Measurements from ENCODE around the gene CALCOCO2. TPM values are rescaled to one million over a fixed set of nuclear protein-coding genes. Genes with fewer than 3 reads are reported as not detected.

Gene CALCOCO2
- total and polyA plus RNA-seq, 4 donors: 80.3 to 171 (median 156) TPM

DNA sequence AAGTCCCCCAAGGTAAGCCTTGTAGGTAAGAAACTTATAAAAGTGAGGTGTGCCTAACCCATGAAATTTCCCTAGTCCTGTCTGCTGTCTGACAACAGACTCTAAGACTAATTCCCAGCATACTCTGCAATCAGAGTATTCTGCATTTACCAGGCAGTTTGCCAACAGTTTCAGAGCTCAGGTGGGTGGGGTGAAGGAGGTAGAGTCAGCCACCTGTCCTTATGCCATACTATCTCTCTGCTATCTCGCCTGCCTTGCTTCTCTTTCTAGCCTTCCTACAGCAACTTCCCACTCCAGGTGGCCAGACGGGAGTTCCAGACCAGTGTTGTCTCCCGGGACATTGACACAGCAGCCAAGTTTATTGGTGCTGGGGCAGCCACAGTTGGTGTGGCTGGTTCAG is 64.1 kb downstream of the CALCOCO2 start:
- WGBS, 2 donors: 70 to 89% methylated on average over 3 of the region's 3 CpGs
- Histone ChIP-seq H3K4me3 (ENCODE audit: low read length in 2 of 2) (no peak overlapping the region), H3K36me3 (ENCODE audit: control insufficient read depth in 1 of 2, insufficient read depth in 2 of 2, low read length in 1 of 2) (peaks cover 0 to 2% of the 10 kb centered on the region in 2 donors), H3K27me3 (ENCODE audit: control insufficient read depth in 1 of 2, insufficient read depth in 2 of 2, low read length in 1 of 2) (no peaks in the 10 kb centered on the region), H3K27ac (ENCODE audit: low read depth in 1 of 2, low read length in 2 of 2) (no peak overlapping the region), H3K4me1 (ENCODE audit: control insufficient read depth in 1 of 2, insufficient read depth in 2 of 2, low read length in 2 of 2) (no peaks in the 10 kb centered on the region), H3K9me3 (ENCODE audit: control insufficient read depth, low read length) (no peaks in the 10 kb centered on the region)
- ATAC-seq (ENCODE audit: low FRiP score) (no peak), DNase-seq (peak in 1 of 2 donors; percentile 33)
- intact Hi-C loops (cut with DNase I): loop anchor here in 1 of 2 donors (5.0 kb wide), 2 partner anchors 122 to 137 kb away; no protein-coding TSS in a partner anchor

DNA sequence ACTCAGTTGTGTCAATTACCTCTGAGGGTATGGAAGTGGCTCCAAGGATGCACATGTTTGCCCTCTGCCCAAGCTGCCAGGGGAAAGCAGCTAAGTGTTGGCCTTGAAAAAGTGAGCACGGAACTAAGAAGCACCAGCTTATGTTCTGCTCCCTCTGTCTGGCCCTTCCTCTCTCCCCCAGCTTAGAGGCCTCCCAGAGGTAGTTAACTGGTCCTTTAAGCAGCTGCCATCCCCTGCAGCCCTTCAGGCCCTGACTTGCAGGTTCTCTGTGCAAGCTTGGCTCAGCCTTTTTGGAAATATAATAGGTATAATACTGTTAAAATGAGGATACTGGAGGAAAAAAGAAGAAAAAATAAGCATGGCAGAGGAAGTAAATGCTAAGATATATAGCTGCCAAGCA is 70.4 kb downstream of the CALCOCO2 start:
- no peak for ATAC-seq (ENCODE audit: low FRiP score)
- no peaks in the 10 kb centered on the region for H3K4me1 ChIP-seq (ENCODE audit: control insufficient read depth in 1 of 2, insufficient read depth in 2 of 2, low read length in 2 of 2)
- H3K4me3 ChIP-seq (ENCODE audit: low read length in 2 of 2): no peak overlapping the region
- WGBS, 2 donors: 65 to 72% methylated on average over 1 of the region's 1 CpG
- no peaks in the 10 kb centered on the region for H3K27me3 ChIP-seq (ENCODE audit: control insufficient read depth in 1 of 2, insufficient read depth in 2 of 2, low read length in 1 of 2)
- H3K9me3 ChIP-seq (ENCODE audit: control insufficient read depth, low read length): no peaks in the 10 kb centered on the region
- peak in 1 of 2 donors; percentile 24 for DNase-seq
- intact Hi-C loops (cut with DNase I): no loop called here
- H3K36me3 ChIP-seq (ENCODE audit: control insufficient read depth in 1 of 2, insufficient read depth in 2 of 2, low read length in 1 of 2): peaks cover 0 to 2% of the 10 kb centered on the region in 2 donors
- H3K27ac ChIP-seq (ENCODE audit: low read depth in 1 of 2, low read length in 2 of 2): no peak overlapping the region

DNA sequence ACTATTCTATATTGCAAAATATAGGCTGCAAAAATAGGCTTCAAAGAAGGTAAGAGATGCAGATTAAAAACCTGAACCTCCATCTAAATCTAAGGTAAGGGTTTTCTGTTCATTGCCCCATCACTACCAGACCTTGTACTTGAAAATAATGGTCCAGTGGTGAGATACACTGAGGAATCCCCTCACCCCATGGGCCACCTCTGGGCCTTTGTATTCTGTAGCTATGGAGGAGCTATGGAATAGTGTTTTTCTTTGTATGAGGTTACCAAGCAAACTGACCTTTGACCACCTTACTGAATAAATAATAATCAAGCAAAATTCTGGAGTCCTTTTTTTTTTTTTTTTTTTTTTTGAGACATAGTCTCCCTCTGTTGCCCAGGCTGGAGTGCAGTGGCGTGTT is 72.6 kb downstream of the CALCOCO2 start:
- Histone ChIP-seq H3K27ac (ENCODE audit: low read depth in 1 of 2, low read length in 2 of 2) (no peak overlapping the region), H3K36me3 (ENCODE audit: control insufficient read depth in 1 of 2, insufficient read depth in 2 of 2, low read length in 1 of 2) (no peaks in the 10 kb centered on the region), H3K27me3 (ENCODE audit: control insufficient read depth in 1 of 2, insufficient read depth in 2 of 2, low read length in 1 of 2) (no peaks in the 10 kb centered on the region), H3K4me3 (ENCODE audit: low read length in 2 of 2) (no peak overlapping the region), H3K4me1 (ENCODE audit: control insufficient read depth in 1 of 2, insufficient read depth in 2 of 2, low read length in 2 of 2) (no peaks in the 10 kb centered on the region), H3K9me3 (ENCODE audit: control insufficient read depth, low read length) (no peaks in the 10 kb centered on the region)
- ATAC-seq (ENCODE audit: low FRiP score): no peak
- peak in 1 of 2 donors; percentile 3 for DNase-seq
- intact Hi-C loops (cut with DNase I): no loop called here
- WGBS, 2 donors: 91 to 100% methylated on average over 1 of the region's 1 CpG

DNA sequence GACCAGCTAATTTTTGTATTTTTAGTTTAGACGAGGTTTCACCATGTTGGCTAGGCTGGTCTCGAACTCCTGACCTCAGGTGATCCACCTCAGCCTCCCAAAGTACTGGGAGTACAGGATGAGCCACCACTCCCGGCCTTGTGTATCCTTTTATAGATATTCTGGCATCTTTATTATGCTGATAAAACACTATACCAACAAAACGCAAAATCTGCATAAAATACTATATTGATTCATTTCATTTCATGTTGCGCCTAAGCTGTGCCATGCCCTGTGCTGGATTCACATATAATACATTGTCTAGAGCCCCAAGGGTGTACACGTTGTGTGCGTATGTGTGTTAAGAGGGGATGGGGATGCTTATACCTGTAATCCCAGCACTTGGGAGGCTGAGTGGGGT is 73.6 kb downstream of the CALCOCO2 start:
- DNase-seq (peak in 1 of 2 donors; percentile 1), ATAC-seq (ENCODE audit: low FRiP score) (no peak)
- no peaks in the 10 kb centered on the region for H3K9me3 ChIP-seq (ENCODE audit: control insufficient read depth, low read length)
- H3K4me1 ChIP-seq (ENCODE audit: control insufficient read depth in 1 of 2, insufficient read depth in 2 of 2, low read length in 2 of 2): no peaks in the 10 kb centered on the region
- intact Hi-C loops (cut with DNase I): no loop called here
- H3K27ac ChIP-seq (ENCODE audit: low read depth in 1 of 2, low read length in 2 of 2): no peak overlapping the region
- H3K4me3 ChIP-seq (ENCODE audit: low read length in 2 of 2): no peak overlapping the region
- H3K36me3 ChIP-seq (ENCODE audit: control insufficient read depth in 1 of 2, insufficient read depth in 2 of 2, low read length in 1 of 2): no peaks in the 10 kb centered on the region
- H3K27me3 ChIP-seq (ENCODE audit: control insufficient read depth in 1 of 2, insufficient read depth in 2 of 2, low read length in 1 of 2): no peaks in the 10 kb centered on the region
- 89 to 90% methylated on average over 7 of the region's 7 CpGs for WGBS, 2 donors

DNA sequence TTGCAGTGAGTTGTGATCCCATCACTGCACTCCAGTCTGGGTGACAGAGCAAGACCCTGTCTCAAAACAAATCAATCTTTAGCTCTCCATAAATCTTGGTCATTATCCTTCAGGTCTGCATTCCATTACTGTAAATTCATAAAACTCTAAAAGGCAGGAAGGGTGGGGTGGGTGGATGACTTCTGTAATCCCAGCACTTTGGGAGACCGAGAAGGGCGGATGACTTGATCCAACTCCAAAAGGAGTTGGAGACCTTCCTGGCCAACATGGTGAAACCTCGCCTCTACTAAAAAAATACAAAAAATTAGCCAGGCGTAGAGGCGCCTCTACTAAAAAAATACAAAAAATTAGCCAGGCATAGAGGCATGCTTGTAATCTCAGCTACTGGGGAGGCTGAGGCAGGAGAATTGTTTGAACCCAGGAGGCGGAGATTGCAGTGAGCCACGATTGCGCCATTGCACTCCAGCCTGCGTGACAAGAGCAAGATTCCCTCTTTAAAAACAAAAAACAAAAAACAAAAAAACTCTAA is 75.2 kb downstream of the CALCOCO2 start:
- no peak overlapping the region for H3K4me3 ChIP-seq (ENCODE audit: low read length in 2 of 2)
- H3K36me3 ChIP-seq (ENCODE audit: control insufficient read depth in 1 of 2, insufficient read depth in 2 of 2, low read length in 1 of 2): no peaks in the 10 kb centered on the region
- DNase-seq (no peak), ATAC-seq (ENCODE audit: low FRiP score) (no peak)
- H3K4me1 ChIP-seq (ENCODE audit: control insufficient read depth in 1 of 2, insufficient read depth in 2 of 2, low read length in 2 of 2): no peaks in the 10 kb centered on the region
- no peaks in the 10 kb centered on the region for H3K9me3 ChIP-seq (ENCODE audit: control insufficient read depth, low read length)
- intact Hi-C loops (cut with DNase I): loop anchor here in 1 of 2 donors (5.0 kb wide), 1 partner anchor 36 kb away; the partner anchor contains the start of gene SNF8
- no peaks in the 10 kb centered on the region for H3K27me3 ChIP-seq (ENCODE audit: control insufficient read depth in 1 of 2, insufficient read depth in 2 of 2, low read length in 1 of 2)
- H3K27ac ChIP-seq (ENCODE audit: low read depth in 1 of 2, low read length in 2 of 2): no peak overlapping the region
- 79 to 90% methylated on average over 9 of the region's 9 CpGs for WGBS, 2 donors

DNA sequence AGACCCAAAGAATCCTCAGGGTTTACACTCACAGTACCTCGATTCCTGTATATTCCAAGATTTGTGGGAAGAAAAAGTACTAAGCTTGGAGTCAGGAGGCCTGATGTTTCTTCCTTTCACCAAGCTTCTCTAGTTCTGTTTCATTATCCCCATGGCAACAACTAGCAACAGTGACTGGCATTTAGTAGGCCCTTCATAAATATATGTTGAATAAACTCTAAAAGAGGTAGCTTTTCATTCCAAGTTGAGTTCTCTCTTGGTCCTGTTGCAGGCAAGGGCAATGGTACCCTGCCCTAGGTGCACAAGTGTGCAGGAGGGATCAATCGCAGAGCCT is 76.8 kb downstream of the CALCOCO2 start:
- no peak for DNase-seq
- Histone ChIP-seq H3K4me3 (ENCODE audit: low read length in 2 of 2) (peak overlapping the region in 1 of 2 donors; percentile 15), H3K27ac (ENCODE audit: low read depth in 1 of 2, low read length in 2 of 2) (peak overlapping the region in 1 of 2 donors; percentile 64), H3K36me3 (ENCODE audit: control insufficient read depth in 1 of 2, insufficient read depth in 2 of 2, low read length in 1 of 2) (no peaks in the 10 kb centered on the region), H3K9me3 (ENCODE audit: control insufficient read depth, low read length) (no peaks in the 10 kb centered on the region), H3K4me1 (ENCODE audit: control insufficient read depth in 1 of 2, insufficient read depth in 2 of 2, low read length in 2 of 2) (no peaks in the 10 kb centered on the region), H3K27me3 (ENCODE audit: control insufficient read depth in 1 of 2, insufficient read depth in 2 of 2, low read length in 1 of 2) (no peaks in the 10 kb centered on the region)
- intact Hi-C loops (cut with DNase I): loop anchor here (1.0 to 5.0 kb wide), 3 partner anchors 15 to 35 kb away; partner anchors contain the start of genes ATP5MC1 (in 1 of the 2) and SNF8 (in 1 of the 2)
- WGBS, 2 donors: 30 to 32% methylated on average over 2 of the region's 2 CpGs
- no peak for ATAC-seq (ENCODE audit: low FRiP score)

DNA sequence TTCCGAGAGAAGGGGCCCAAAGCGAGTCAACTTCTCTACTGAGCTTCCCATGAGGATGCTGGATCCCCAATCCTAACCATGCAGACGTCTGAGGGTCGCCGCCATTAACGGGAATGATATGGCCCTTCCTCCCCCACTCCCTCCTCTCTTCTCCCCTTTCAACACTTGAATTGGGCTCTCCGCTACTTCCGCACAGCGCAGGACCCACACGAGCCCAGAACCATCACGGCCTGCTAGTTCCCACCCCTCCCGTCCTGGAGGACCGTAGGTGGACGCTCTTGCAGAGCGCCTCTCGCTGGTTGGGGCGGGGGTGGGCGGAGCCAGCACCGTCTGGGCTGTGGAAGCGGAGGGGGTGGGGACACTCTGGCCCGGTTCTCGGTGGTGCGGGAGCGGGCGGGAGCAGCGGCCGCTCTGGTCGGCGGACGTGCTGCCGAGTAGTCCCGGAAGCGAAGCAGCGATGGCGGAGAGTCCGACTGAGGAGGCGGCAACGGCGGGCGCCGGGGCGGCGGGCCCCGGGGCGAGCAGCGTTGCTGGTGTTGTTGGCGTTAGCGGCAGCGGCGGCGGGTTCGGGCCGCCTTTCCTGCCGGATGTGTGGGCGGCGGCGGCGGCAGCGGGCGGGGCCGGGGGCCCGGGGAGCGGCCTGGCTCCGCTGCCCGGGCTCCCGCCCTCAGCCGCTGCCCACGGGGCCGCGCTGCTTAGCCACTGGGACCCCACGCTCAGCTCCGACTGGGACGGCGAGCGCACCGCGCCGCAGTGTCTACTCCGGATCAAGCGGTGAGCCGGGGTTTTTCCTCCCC is 77.4 kb downstream of the CALCOCO2 start, which contains the start of gene UBE2Z:
TSS of gene UBE2Z (plus strand) at position 361 of the 797 bp plus-strand sequence. CDS start at position 458, 97 bp downstream.
- intact Hi-C loops (cut with DNase I): loop anchor here (1.0 to 5.0 kb wide), 3 partner anchors 16 to 34 kb away; partner anchors contain the start of genes ATP5MC1 (in 1 of the 2) and SNF8 (in 1 of the 2)
- WGBS, 2 donors: 0 to 1% methylated on average over 47 to 81 of the region's 81 CpGs
- H3K9me3 ChIP-seq (ENCODE audit: control insufficient read depth, low read length): no peaks in the 10 kb centered on the region
- no peaks in the 10 kb centered on the region for H3K27me3 ChIP-seq (ENCODE audit: control insufficient read depth in 1 of 2, insufficient read depth in 2 of 2, low read length in 1 of 2)
- H3K27ac ChIP-seq (ENCODE audit: low read depth in 1 of 2, low read length in 2 of 2): peak within 1 kb of the TSS; percentile 33 to 64
- H3K4me3 ChIP-seq (ENCODE audit: low read length in 2 of 2): peak within 1 kb of the TSS; percentile 71 to 98
- ATAC-seq (ENCODE audit: low FRiP score): peak; percentile 98
- no peaks in the 10 kb centered on the region for H3K4me1 ChIP-seq (ENCODE audit: control insufficient read depth in 1 of 2, insufficient read depth in 2 of 2, low read length in 2 of 2)
- H3K36me3 ChIP-seq (ENCODE audit: control insufficient read depth in 1 of 2, insufficient read depth in 2 of 2, low read length in 1 of 2): no peaks in the 10 kb centered on the region
- DNase-seq: peak; percentile 95 to 97

DNA sequence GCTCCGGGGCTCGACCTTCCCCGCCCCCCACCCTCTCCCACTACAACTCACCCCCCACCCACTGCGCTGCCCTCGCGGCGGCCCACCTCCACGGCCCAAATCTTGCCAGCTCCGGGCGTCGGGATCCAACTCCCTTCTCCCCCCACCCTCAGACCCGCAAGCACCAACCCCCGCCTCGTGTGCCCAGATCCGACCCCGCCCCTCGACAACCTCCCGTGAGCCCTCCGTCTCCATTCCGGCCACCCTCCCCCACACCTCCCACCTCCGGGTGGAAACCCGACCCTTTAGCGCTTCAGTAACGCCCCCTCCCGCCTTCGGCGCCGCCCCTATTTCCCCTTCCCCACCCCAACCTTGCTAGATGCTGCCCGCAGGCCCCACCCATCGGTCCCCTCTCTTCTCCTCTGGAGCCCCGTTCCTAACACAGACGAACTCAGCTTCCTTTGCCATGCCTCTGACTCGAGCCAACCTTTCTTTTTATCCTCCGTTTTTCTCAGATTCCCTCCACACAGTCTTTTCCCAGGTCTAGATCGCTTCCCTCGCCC is 78.1 kb downstream of the CALCOCO2 start:
- Histone ChIP-seq H3K4me1 (ENCODE audit: control insufficient read depth in 1 of 2, insufficient read depth in 2 of 2, low read length in 2 of 2) (no peaks in the 10 kb centered on the region), H3K27me3 (ENCODE audit: control insufficient read depth in 1 of 2, insufficient read depth in 2 of 2, low read length in 1 of 2) (no peaks in the 10 kb centered on the region), H3K9me3 (ENCODE audit: control insufficient read depth, low read length) (no peaks in the 10 kb centered on the region), H3K4me3 (ENCODE audit: low read length in 2 of 2) (peak overlapping the region; percentile 71 to 98), H3K27ac (ENCODE audit: low read depth in 1 of 2, low read length in 2 of 2) (peak overlapping the region in 1 of 2 donors; percentile 33), H3K36me3 (ENCODE audit: control insufficient read depth in 1 of 2, insufficient read depth in 2 of 2, low read length in 1 of 2) (no peaks in the 10 kb centered on the region)
- 0 to 1% methylated on average over 35 to 36 of the region's 36 CpGs for WGBS, 2 donors
- DNase-seq: peak; percentile 87 to 94
- ATAC-seq (ENCODE audit: low FRiP score): peak; percentile 47
- intact Hi-C loops (cut with DNase I): loop anchor here (1.0 to 5.0 kb wide), 3 partner anchors 16 to 33 kb away; partner anchors contain the start of genes ATP5MC1 (in 1 of the 2) and SNF8 (in 1 of the 2)

All from aorta (tissue), 5 donors.